WTC11 (cell line): ENCODE measurements around the gene RASA1. TPM values are rescaled to one million over a fixed set of nuclear protein-coding genes. Genes with fewer than 3 reads are reported as not detected.

Source experiments
- ATAC-seq: fragments of 200-7000 bp; cut with Tn5 transposase; 2 replicates; pipeline ENCODE4 v1.10.0; 2021; ENCODE audit warnings: mild to moderate bottlenecking, moderate library complexity
- CTCF ChIA-PET: fragments of 300-600 bp; sonication (Branson Sonifier 250); formaldehyde crosslinking; loops from one replicate; lab custom pipeline; 2021; ENCODE audit warnings: antibody characterized with exemption; lab: Charles Lee
- POLR2A ChIA-PET: fragments of 350-600 bp; sonication (Branson Sonifier 250); formaldehyde crosslinking; loops from one replicate; lab custom pipeline; 2021; ENCODE audit warnings: antibody characterized with exemption; lab: Charles Lee
- DNase-seq: peaks from one replicate; pipeline ENCODE4 v3.0.0; 2021; ENCODE audit warnings: low spot score
- H3K27ac Mint-ChIP-seq: 2 replicates; pipeline ENCODE4 v1.8.0; 2021; ENCODE audit warnings: mixed read lengths
- H3K27me3 Mint-ChIP-seq: 2 replicates; pipeline ENCODE4 v1.8.0; 2021; ENCODE audit warnings: low read depth, mild to moderate bottlenecking, moderate library complexity, mixed read lengths
- H3K36me3 Mint-ChIP-seq: 2 replicates; pipeline ENCODE4 v1.8.0; 2021; ENCODE audit warnings: mixed read lengths
- H3K4me1 Mint-ChIP-seq: 2 replicates; pipeline ENCODE4 v1.8.0; 2022; ENCODE audit warnings: mixed read lengths
- H3K4me3 Mint-ChIP-seq: 2 replicates; pipeline ENCODE4 v1.8.0; 2021; ENCODE audit warnings: mild to moderate bottlenecking, moderate library complexity, mixed read lengths
- H3K9me3 Mint-ChIP-seq: 2 replicates; pipeline ENCODE4 v1.8.0; 2021; ENCODE audit warnings: mixed read lengths
- EMX1 ChIP-seq: fragments of 250-450 bp; sonication (Bioruptor Pico); IDR thresholded peaks from 2 replicates; pipeline ENCODE4 v1.8.0; 2021; ENCODE audit warnings: mild to moderate bottlenecking
- ETV6 ChIP-seq: sonication (generic); formaldehyde crosslinking; IDR thresholded peaks from 2 replicates; pipeline ENCODE4 v1.8.1; 2022; ENCODE audit warnings: mild to moderate bottlenecking, missing genetic modification reagents
- FOXK1 ChIP-seq: sonication (generic); formaldehyde crosslinking; IDR thresholded peaks from 2 replicates; pipeline ENCODE4 v1.8.0; 2022; ENCODE audit warnings: mild to moderate bottlenecking, moderate library complexity, missing genetic modification reagents
- FOXP1 ChIP-seq: sonication (generic); formaldehyde crosslinking; IDR thresholded peaks from 2 replicates; pipeline ENCODE4 v1.8.0; 2022; ENCODE audit warnings: missing genetic modification reagents, mild to moderate bottlenecking, moderate library complexity, borderline replicate concordance
- GABPB1 ChIP-seq: sonication (generic); formaldehyde crosslinking; IDR thresholded peaks from 2 replicates; pipeline ENCODE4 v1.8.1; 2023; ENCODE audit warnings: mild to moderate bottlenecking, missing genetic modification reagents
- IRF2 ChIP-seq: sonication (generic); formaldehyde crosslinking; IDR thresholded peaks from 2 replicates; pipeline ENCODE4 v1.8.0; 2022; ENCODE audit warnings: low read depth, missing genetic modification reagents, borderline replicate concordance
- JUN ChIP-seq: sonication (generic); formaldehyde crosslinking; IDR thresholded peaks from 2 replicates; pipeline ENCODE4 v1.8.0; 2023; ENCODE audit warnings: mild to moderate bottlenecking, missing genetic modification reagents
- KAT7 ChIP-seq: sonication (generic); formaldehyde crosslinking; IDR thresholded peaks from 2 replicates; pipeline ENCODE4 v1.8.1; 2023; ENCODE audit warnings: missing genetic modification reagents, mild to moderate bottlenecking, borderline replicate concordance
- NR2C2 ChIP-seq: sonication (generic); formaldehyde crosslinking; IDR thresholded peaks from 2 replicates; pipeline ENCODE4 v1.8.0; 2022; ENCODE audit warnings: mild to moderate bottlenecking, missing genetic modification reagents
- NR3C1 ChIP-seq: sonication (generic); formaldehyde crosslinking; conservative IDR thresholded peaks from 2 replicates; pipeline ENCODE4 v1.8.1; 2023; ENCODE audit warnings: low read depth, mild to moderate bottlenecking, missing genetic modification reagents
- TEAD4 ChIP-seq: sonication (generic); formaldehyde crosslinking; IDR thresholded peaks from 2 replicates; pipeline ENCODE4 v1.8.0; 2022; ENCODE audit warnings: mild to moderate bottlenecking, missing genetic modification reagents
- USF2 ChIP-seq: sonication (generic); formaldehyde crosslinking; IDR thresholded peaks from 2 replicates; pipeline ENCODE4 v1.8.1; 2023; ENCODE audit warnings: mild to moderate bottlenecking, missing genetic modification reagents, moderate library complexity
- ZBTB21 ChIP-seq: sonication (generic); formaldehyde crosslinking; IDR thresholded peaks from 2 replicates; pipeline ENCODE4 v1.8.1; 2023; ENCODE audit warnings: mild to moderate bottlenecking, missing genetic modification reagents, borderline replicate concordance
- ZNF121 ChIP-seq: sonication (generic); formaldehyde crosslinking; IDR thresholded peaks from 2 replicates; pipeline ENCODE4 v1.8.0; 2023; ENCODE audit warnings: missing genetic modification reagents
- ZNF138 ChIP-seq: sonication (generic); formaldehyde crosslinking; conservative IDR thresholded peaks from 2 replicates; pipeline ENCODE4 v1.8.1; 2022; ENCODE audit warnings: mild to moderate bottlenecking, moderate library complexity, missing genetic modification reagents
- ZNF317 ChIP-seq: sonication (generic); formaldehyde crosslinking; IDR thresholded peaks from 2 replicates; pipeline ENCODE4 v1.8.1; 2023; ENCODE audit warnings: low read depth, mild to moderate bottlenecking, moderate library complexity, missing genetic modification reagents, borderline replicate concordance
- ZNF425 ChIP-seq: fragments of 250-450 bp; sonication (Bioruptor Pico); conservative IDR thresholded peaks from 2 replicates; pipeline ENCODE4 v1.9.0; 2021; ENCODE audit warnings: mild to moderate bottlenecking
- ZSCAN18 ChIP-seq: fragments of 250-450 bp; sonication (Bioruptor Pico); IDR thresholded peaks from 2 replicates; pipeline ENCODE4 v2.1.2; 2022; ENCODE audit warnings: mild to moderate bottlenecking, moderate library complexity
- total RNA-seq: library from RNA; stranded (reverse); gene quantifications from 3 replicates; pipeline ENCODE4 v1.2.3, GENCODE V29; 2021
- TF ChIP-seq, protein P1 (sequence below): fragments of 250-450 bp; sonication (Bioruptor Pico); IDR thresholded peaks from 2 replicates; pipeline ENCODE4 v1.9.0; 2021; ENCODE audit warnings: mild to moderate bottlenecking
- TF ChIP-seq, protein P2 (sequence below): sonication (generic); formaldehyde crosslinking; IDR thresholded peaks from 2 replicates; pipeline ENCODE4 v1.8.1; 2022; ENCODE audit warnings: mild to moderate bottlenecking, moderate library complexity, missing genetic modification reagents
- TF ChIP-seq, protein P3 (sequence below): sonication (generic); formaldehyde crosslinking; IDR thresholded peaks from 2 replicates; pipeline ENCODE4 v1.8.1; 2022; ENCODE audit warnings: missing genetic modification reagents, borderline replicate concordance
- TF ChIP-seq, protein P4 (sequence below): sonication (generic); formaldehyde crosslinking; IDR thresholded peaks from 2 replicates; pipeline ENCODE4 v1.8.1; 2022; ENCODE audit warnings: mild to moderate bottlenecking, missing genetic modification reagents, moderate library complexity, borderline replicate concordance

RASA1 gene
- total RNA-seq, 1 experiment from 2014 or later: 31.0 TPM

DNA sequence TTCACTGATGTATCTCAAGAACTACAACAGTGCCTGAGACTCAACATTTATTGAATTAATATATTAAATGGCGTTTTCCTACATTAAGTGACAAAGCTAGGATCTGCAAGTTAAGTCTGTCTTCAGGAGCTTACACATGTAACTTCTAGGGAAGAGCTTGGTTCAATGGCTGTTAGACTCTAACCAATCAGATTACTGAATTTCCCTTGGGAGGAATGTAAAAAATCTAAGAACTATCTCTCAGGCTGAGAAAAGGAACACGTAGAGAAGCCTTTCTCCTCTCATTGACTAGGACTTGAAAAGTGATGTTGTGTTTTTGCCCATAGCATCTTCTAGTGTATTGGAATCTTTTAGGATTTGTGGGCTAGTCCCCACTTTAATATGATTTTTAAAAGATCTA, 91.4 kb downstream of the RASA1 start:
- ChIA-PET CTCF (no interaction called here), POLR2A (no interaction called here)
- Mint-ChIP-seq H3K9me3 (no peaks in the 10 kb centered on the region), H3K4me1 (peaks cover 8% of the 10 kb centered on the region), H3K27me3 (no peaks in the 10 kb centered on the region), H3K36me3 (peaks cover 13% of the 10 kb centered on the region), H3K4me3 (no peak overlapping the region), H3K27ac (no peak overlapping the region)
- no peak for DNase-seq
- TF ChIP-seq, protein P1, sequence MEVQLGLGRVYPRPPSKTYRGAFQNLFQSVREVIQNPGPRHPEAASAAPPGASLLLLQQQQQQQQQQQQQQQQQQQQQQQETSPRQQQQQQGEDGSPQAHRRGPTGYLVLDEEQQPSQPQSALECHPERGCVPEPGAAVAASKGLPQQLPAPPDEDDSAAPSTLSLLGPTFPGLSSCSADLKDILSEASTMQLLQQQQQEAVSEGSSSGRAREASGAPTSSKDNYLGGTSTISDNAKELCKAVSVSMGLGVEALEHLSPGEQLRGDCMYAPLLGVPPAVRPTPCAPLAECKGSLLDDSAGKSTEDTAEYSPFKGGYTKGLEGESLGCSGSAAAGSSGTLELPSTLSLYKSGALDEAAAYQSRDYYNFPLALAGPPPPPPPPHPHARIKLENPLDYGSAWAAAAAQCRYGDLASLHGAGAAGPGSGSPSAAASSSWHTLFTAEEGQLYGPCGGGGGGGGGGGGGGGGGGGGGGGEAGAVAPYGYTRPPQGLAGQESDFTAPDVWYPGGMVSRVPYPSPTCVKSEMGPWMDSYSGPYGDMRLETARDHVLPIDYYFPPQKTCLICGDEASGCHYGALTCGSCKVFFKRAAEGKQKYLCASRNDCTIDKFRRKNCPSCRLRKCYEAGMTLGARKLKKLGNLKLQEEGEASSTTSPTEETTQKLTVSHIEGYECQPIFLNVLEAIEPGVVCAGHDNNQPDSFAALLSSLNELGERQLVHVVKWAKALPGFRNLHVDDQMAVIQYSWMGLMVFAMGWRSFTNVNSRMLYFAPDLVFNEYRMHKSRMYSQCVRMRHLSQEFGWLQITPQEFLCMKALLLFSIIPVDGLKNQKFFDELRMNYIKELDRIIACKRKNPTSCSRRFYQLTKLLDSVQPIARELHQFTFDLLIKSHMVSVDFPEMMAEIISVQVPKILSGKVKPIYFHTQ (CRISPR knock-in tag): no peak
- TF ChIP-seq EMX1 (CRISPR knock-in tag) (no peak), USF2 (CRISPR knock-in tag) (no peak), TEAD4 (CRISPR knock-in tag) (no peak), ETV6 (CRISPR knock-in tag) (no peak), IRF2 (no peak), ZNF317 (CRISPR knock-in tag) (no peak)
- TF ChIP-seq, protein P2, sequence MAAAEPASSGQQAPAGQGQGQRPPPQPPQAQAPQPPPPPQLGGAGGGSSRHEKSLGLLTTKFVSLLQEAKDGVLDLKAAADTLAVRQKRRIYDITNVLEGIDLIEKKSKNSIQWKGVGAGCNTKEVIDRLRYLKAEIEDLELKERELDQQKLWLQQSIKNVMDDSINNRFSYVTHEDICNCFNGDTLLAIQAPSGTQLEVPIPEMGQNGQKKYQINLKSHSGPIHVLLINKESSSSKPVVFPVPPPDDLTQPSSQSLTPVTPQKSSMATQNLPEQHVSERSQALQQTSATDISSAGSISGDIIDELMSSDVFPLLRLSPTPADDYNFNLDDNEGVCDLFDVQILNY (CRISPR knock-in tag): no peak
- TF ChIP-seq, protein P3, sequence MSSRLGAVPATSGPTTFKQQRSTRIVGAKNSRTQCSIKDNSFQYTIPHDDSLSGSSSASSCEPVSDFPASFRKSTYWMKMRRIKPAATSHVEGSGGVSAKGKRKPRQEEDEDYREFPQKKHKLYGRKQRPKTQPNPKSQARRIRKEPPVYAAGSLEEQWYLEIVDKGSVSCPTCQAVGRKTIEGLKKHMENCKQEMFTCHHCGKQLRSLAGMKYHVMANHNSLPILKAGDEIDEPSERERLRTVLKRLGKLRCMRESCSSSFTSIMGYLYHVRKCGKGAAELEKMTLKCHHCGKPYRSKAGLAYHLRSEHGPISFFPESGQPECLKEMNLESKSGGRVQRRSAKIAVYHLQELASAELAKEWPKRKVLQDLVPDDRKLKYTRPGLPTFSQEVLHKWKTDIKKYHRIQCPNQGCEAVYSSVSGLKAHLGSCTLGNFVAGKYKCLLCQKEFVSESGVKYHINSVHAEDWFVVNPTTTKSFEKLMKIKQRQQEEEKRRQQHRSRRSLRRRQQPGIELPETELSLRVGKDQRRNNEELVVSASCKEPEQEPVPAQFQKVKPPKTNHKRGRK (CRISPR knock-in tag): no peak
- TF ChIP-seq, protein P4, sequence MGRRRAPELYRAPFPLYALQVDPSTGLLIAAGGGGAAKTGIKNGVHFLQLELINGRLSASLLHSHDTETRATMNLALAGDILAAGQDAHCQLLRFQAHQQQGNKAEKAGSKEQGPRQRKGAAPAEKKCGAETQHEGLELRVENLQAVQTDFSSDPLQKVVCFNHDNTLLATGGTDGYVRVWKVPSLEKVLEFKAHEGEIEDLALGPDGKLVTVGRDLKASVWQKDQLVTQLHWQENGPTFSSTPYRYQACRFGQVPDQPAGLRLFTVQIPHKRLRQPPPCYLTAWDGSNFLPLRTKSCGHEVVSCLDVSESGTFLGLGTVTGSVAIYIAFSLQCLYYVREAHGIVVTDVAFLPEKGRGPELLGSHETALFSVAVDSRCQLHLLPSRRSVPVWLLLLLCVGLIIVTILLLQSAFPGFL (CRISPR knock-in tag): no peak
- no peak for ATAC-seq

DNA sequence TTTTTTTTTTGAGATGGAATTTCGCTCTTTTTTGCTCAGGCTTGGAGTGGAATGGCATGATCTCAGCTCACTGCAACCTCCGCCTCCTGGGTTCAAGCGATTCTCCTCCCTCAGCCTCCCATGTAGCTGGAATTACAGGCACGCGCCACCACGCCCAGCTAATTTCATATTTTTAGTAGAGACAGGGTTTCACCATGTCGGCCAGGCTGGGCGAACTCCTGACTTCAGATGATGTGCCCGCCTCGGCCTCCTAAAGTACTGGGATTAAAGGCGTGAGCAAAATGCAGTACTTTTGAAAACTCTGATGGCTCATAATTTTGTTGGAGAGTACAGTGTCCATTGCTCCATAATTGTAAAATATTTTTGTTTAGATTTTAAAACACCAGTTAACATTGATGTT, 92.4 kb downstream of the RASA1 start:
- Mint-ChIP-seq H3K4me1 (peaks cover 17% of the 10 kb centered on the region), H3K36me3 (peaks cover 6% of the 10 kb centered on the region), H3K27me3 (no peaks in the 10 kb centered on the region), H3K9me3 (no peaks in the 10 kb centered on the region), H3K4me3 (no peak overlapping the region), H3K27ac (no peak overlapping the region)
- CTCF ChIA-PET: no interaction called here
- TF ChIP-seq TEAD4 (CRISPR knock-in tag) (no peak), ZBTB21 (CRISPR knock-in tag) (no peak), IRF2 (no peak), GABPB1 (CRISPR knock-in tag) (no peak), NR3C1 (CRISPR knock-in tag) (no peak), ZSCAN18 (CRISPR knock-in tag) (no peak), ZNF138 (CRISPR knock-in tag) (no peak), ZNF317 (CRISPR knock-in tag) (no peak), NR2C2 (no peak), ZNF121 (CRISPR knock-in tag) (no peak), KAT7 (CRISPR knock-in tag) (no peak), EMX1 (CRISPR knock-in tag) (no peak), FOXP1 (CRISPR knock-in tag) (no peak), JUN (CRISPR knock-in tag) (no peak), ZNF425 (CRISPR knock-in tag) (no peak), FOXK1 (no peak)
- DNase-seq (no peak), ATAC-seq (no peak)
- POLR2A ChIA-PET: no interaction called here
